Measurements from ENCODE around the gene ODAM. TPM values are rescaled to one million over a fixed set of nuclear protein-coding genes. Genes with fewer than 3 reads are reported as not detected.
"Not testable (repeated sequence)": the region's sequence is repeated elsewhere in the genome, so short reads cannot be mapped to it uniquely, and the experiment has no call there.

Gene ODAM
- total RNA-seq, 1 experiment from 2014 or later, result not detected

- H3K79me1 ChIP-seq (ENCODE audit: insufficient read depth, low read depth, low read length, poor library complexity, severe bottlenecking); DNase-seq; H2BK120ac ChIP-seq (ENCODE audit: low read depth, low read length, poor library complexity, severe bottlenecking); H3K9ac ChIP-seq (ENCODE audit: extremely low read depth, insufficient read length, low read length); H3K27ac Mint-ChIP-seq; H3K23me2 ChIP-seq (ENCODE audit: insufficient read length, low read depth, low read length, poor library complexity, severe bottlenecking); H3K27me3 ChIP-seq (ENCODE audit: insufficient read depth, low read length); H2AFZ ChIP-seq (ENCODE audit: low read length); H3K4me1 Mint-ChIP-seq; H3K36me3 Mint-ChIP-seq (ENCODE audit: insufficient read depth in 1 of 3, low read depth in 3 of 3); H3K9me3 ChIP-seq (ENCODE audit: control insufficient read depth, low read depth, low read length); H3K79me2 ChIP-seq (ENCODE audit: insufficient read depth, low read length); H3K18ac ChIP-seq (ENCODE audit: insufficient read length, low read depth, low read length); H3K27me3 Mint-ChIP-seq (ENCODE audit: low read depth); H3K4me3 Mint-ChIP-seq; H3K9me3 Mint-ChIP-seq; H3K27ac ChIP-seq (ENCODE audit: insufficient read length, low read depth, low read length); H4K8ac ChIP-seq (replicated peaks; ENCODE audit: insufficient read length, low read depth, low read length); H2BK12ac ChIP-seq (ENCODE audit: insufficient read length, low read depth, low read length); H3T11ph ChIP-seq (ENCODE audit: low read length); H4K91ac ChIP-seq (ENCODE audit: insufficient read length, low read depth, low read length); H3K4ac ChIP-seq (ENCODE audit: low read depth, low read length); H2BK15ac ChIP-seq (ENCODE audit: low read depth, low read length); H3K23ac ChIP-seq (ENCODE audit: insufficient read length, low read depth, low read length); H2BK20ac ChIP-seq (ENCODE audit: low read depth, low read length, poor library complexity, severe bottlenecking); H3K14ac ChIP-seq (ENCODE audit: insufficient read depth, low read length); H3K4me1 ChIP-seq (ENCODE audit: insufficient read depth, low read length); H3K56ac ChIP-seq (ENCODE audit: insufficient read length, low read depth, low read length); H4K5ac ChIP-seq (ENCODE audit: insufficient read length, low read depth, low read length); H3K4me2 ChIP-seq (ENCODE audit: insufficient read depth, insufficient read length, low read length); H2BK5ac ChIP-seq (ENCODE audit: insufficient read length, low read length); H4K20me1 ChIP-seq (ENCODE audit: control insufficient read depth, insufficient read depth, insufficient read length); H2AK5ac ChIP-seq (ENCODE audit: insufficient read length, low read length): not testable (repeated sequence)
These were observed 20.6 kb downstream of the ODAM start for GRCh38 chr4:70216109-70216508.

GRCh38 chr4:70216550-70216949 is 21.0 kb downstream of the ODAM start:
- H2BK120ac ChIP-seq (ENCODE audit: low read depth, low read length, poor library complexity, severe bottlenecking); H3K56ac ChIP-seq (ENCODE audit: insufficient read length, low read depth, low read length); H3K27me3 ChIP-seq (ENCODE audit: insufficient read depth, low read length); H4K8ac ChIP-seq (replicated peaks; ENCODE audit: insufficient read length, low read depth, low read length); H3K14ac ChIP-seq (ENCODE audit: insufficient read depth, low read length); H3K9me3 Mint-ChIP-seq; H3K79me2 ChIP-seq (ENCODE audit: insufficient read depth, low read length); H3T11ph ChIP-seq (ENCODE audit: low read length); H3K36me3 Mint-ChIP-seq (ENCODE audit: insufficient read depth in 1 of 3, low read depth in 3 of 3); H3K18ac ChIP-seq (ENCODE audit: insufficient read length, low read depth, low read length); H3K23ac ChIP-seq (ENCODE audit: insufficient read length, low read depth, low read length); H3K4me1 Mint-ChIP-seq; H3K4me2 ChIP-seq (ENCODE audit: insufficient read depth, insufficient read length, low read length); H2BK20ac ChIP-seq (ENCODE audit: low read depth, low read length, poor library complexity, severe bottlenecking); H3K9ac ChIP-seq (ENCODE audit: extremely low read depth, insufficient read length, low read length); H2BK15ac ChIP-seq (ENCODE audit: low read depth, low read length); H2BK12ac ChIP-seq (ENCODE audit: insufficient read length, low read depth, low read length); H3K4me1 ChIP-seq (ENCODE audit: insufficient read depth, low read length); H3K4ac ChIP-seq (ENCODE audit: low read depth, low read length); H4K5ac ChIP-seq (ENCODE audit: insufficient read length, low read depth, low read length); H3K23me2 ChIP-seq (ENCODE audit: insufficient read length, low read depth, low read length, poor library complexity, severe bottlenecking); H4K20me1 ChIP-seq (ENCODE audit: control insufficient read depth, insufficient read depth, insufficient read length); H3K4me3 Mint-ChIP-seq; H3K27ac Mint-ChIP-seq; H3K27me3 Mint-ChIP-seq (ENCODE audit: low read depth); H2BK5ac ChIP-seq (ENCODE audit: insufficient read length, low read length); H4K91ac ChIP-seq (ENCODE audit: insufficient read length, low read depth, low read length); H3K27ac ChIP-seq (ENCODE audit: insufficient read length, low read depth, low read length); H2AK5ac ChIP-seq (ENCODE audit: insufficient read length, low read length); H3K79me1 ChIP-seq (ENCODE audit: insufficient read depth, low read depth, low read length, poor library complexity, severe bottlenecking); H2AFZ ChIP-seq (ENCODE audit: low read length); H3K9me3 ChIP-seq (ENCODE audit: control insufficient read depth, low read depth, low read length); DNase-seq: not testable (repeated sequence)
- no CpG with 5 or more reads among the region's 1 CpG for WGBS (ENCODE audit: extremely low coverage, insufficient read length, low lambda C conversion rate)

- not testable (repeated sequence) for H2BK20ac ChIP-seq (ENCODE audit: low read depth, low read length, poor library complexity, severe bottlenecking); H4K8ac ChIP-seq (replicated peaks; ENCODE audit: insufficient read length, low read depth, low read length); H4K20me1 ChIP-seq (ENCODE audit: control insufficient read depth, insufficient read depth, insufficient read length); H3K9ac ChIP-seq (ENCODE audit: extremely low read depth, insufficient read length, low read length); H3K4me1 Mint-ChIP-seq; H3K14ac ChIP-seq (ENCODE audit: insufficient read depth, low read length); H2AFZ ChIP-seq (ENCODE audit: low read length); H3K18ac ChIP-seq (ENCODE audit: insufficient read length, low read depth, low read length); H3T11ph ChIP-seq (ENCODE audit: low read length); H3K4me1 ChIP-seq (ENCODE audit: insufficient read depth, low read length); H2BK12ac ChIP-seq (ENCODE audit: insufficient read length, low read depth, low read length); H3K36me3 Mint-ChIP-seq (ENCODE audit: insufficient read depth in 1 of 3, low read depth in 3 of 3); H3K27ac ChIP-seq (ENCODE audit: insufficient read length, low read depth, low read length); H3K9me3 Mint-ChIP-seq; H3K27ac Mint-ChIP-seq; H3K79me2 ChIP-seq (ENCODE audit: insufficient read depth, low read length); H3K4me3 Mint-ChIP-seq; H2BK15ac ChIP-seq (ENCODE audit: low read depth, low read length); H2AK5ac ChIP-seq (ENCODE audit: insufficient read length, low read length); H4K5ac ChIP-seq (ENCODE audit: insufficient read length, low read depth, low read length); H3K4me2 ChIP-seq (ENCODE audit: insufficient read depth, insufficient read length, low read length); H3K27me3 Mint-ChIP-seq (ENCODE audit: low read depth); H3K4ac ChIP-seq (ENCODE audit: low read depth, low read length); DNase-seq; H2BK120ac ChIP-seq (ENCODE audit: low read depth, low read length, poor library complexity, severe bottlenecking); H4K91ac ChIP-seq (ENCODE audit: insufficient read length, low read depth, low read length); H3K9me3 ChIP-seq (ENCODE audit: control insufficient read depth, low read depth, low read length); H3K27me3 ChIP-seq (ENCODE audit: insufficient read depth, low read length); H3K79me1 ChIP-seq (ENCODE audit: insufficient read depth, low read depth, low read length, poor library complexity, severe bottlenecking); H3K23me2 ChIP-seq (ENCODE audit: insufficient read length, low read depth, low read length, poor library complexity, severe bottlenecking); H3K56ac ChIP-seq (ENCODE audit: insufficient read length, low read depth, low read length); H2BK5ac ChIP-seq (ENCODE audit: insufficient read length, low read length); H3K23ac ChIP-seq (ENCODE audit: insufficient read length, low read depth, low read length)
- WGBS (ENCODE audit: extremely low coverage, insufficient read length, low lambda C conversion rate), result no CpG with 5 or more reads among the region's 3 CpGs
These were observed 25.9 kb downstream of the ODAM start for GRCh38 chr4:70221389-70221788.

All from H9 (cell line).